PC-3 (cell line): ENCODE measurements around the gene TMPRSS3. TPM values are rescaled to one million over a fixed set of nuclear protein-coding genes. Genes with fewer than 3 reads are reported as not detected.

Experiments used
- ATAC-seq: fragments of 200-7000 bp; cut with Tn5 transposase; 2 replicates; pipeline ENCODE4 v1.9.1; 2020; ENCODE audit warnings: mild to moderate bottlenecking, moderate library complexity
- BruUV-seq: library from RNA; stranded (reverse); fragments of 400-500 nt; replicated peaks from 2 replicates; lab custom pipeline; 2021; lab: Mats Ljungman, UMichigan
- CTCF ChIA-PET: fragments of 300-600 bp; sonication (Branson Sonifier 250); formaldehyde crosslinking; loops from one replicate; lab custom pipeline; 2022; ENCODE audit warnings: antibody characterized with exemption; lab: Charles Lee
- POLR2A ChIA-PET: fragments of 300-600 bp; sonication (Branson Sonifier 250); formaldehyde crosslinking; loops from one replicate; lab custom pipeline; 2022; ENCODE audit warnings: antibody characterized with exemption; ENCODE audit not compliant: unreplicated experiment; lab: Charles Lee
- DNase-seq: peaks from one replicate; pipeline ENCODE4 v3.0.0-alpha.2; 2015
- H2AFZ ChIP-seq: fragments of 300-600 bp; sonication (generic); 2 replicates; pipeline ENCODE4 v1.6.0; 2016; ENCODE audit warnings: antibody characterized with exemption, low read length
- H3F3A ChIP-seq: fragments of 300-600 bp; sonication (generic); one replicate; pipeline ENCODE4 v1.6.0; 2017; ENCODE audit warnings: antibody characterized with exemption, low read length, control low read depth, mild to moderate bottlenecking; ENCODE audit not compliant: unreplicated experiment
- H3K27ac ChIP-seq: fragments of 300-600 bp; sonication (generic); 2 replicates; pipeline ENCODE4 v1.5.1; 2016; ENCODE audit warnings: mild to moderate bottlenecking, low read length
- H3K27me3 ChIP-seq: fragments of 300-600 bp; sonication (generic); 2 replicates; pipeline ENCODE4 v1.6.1; 2016; ENCODE audit warnings: low read length, mixed read lengths
- H3K36me3 ChIP-seq: fragments of 300-600 bp; sonication (generic); 2 replicates; pipeline ENCODE4 v1.6.1; 2016; ENCODE audit warnings: low read depth, mixed run types, low read length, mixed read lengths
- H3K4me1 ChIP-seq: fragments of 300-600 bp; sonication (generic); 2 replicates; pipeline ENCODE4 v1.5.1; 2016; ENCODE audit warnings: low read length; ENCODE audit not compliant: insufficient read depth
- H3K4me2 ChIP-seq: fragments of 300-600 bp; sonication (generic); 2 replicates; pipeline ENCODE4 v1.6.0; 2016; ENCODE audit warnings: low read length
- H3K4me3 ChIP-seq: fragments of 300-600 bp; sonication (generic); 2 replicates; pipeline ENCODE4 v1.5.1; 2016; ENCODE audit warnings: mild to moderate bottlenecking, low read length, mixed read lengths
- H3K79me2 ChIP-seq: fragments of 300-600 bp; sonication (generic); 2 replicates; pipeline ENCODE4 v1.6.1; 2017; ENCODE audit warnings: low read length, mixed read lengths
- H3K9ac ChIP-seq: fragments of 300-600 bp; sonication (generic); 2 replicates; pipeline ENCODE4 v1.6.0; 2016; ENCODE audit warnings: mild to moderate bottlenecking, low read length
- H3K9me2 ChIP-seq: fragments of 300-600 bp; sonication (generic); replicated peaks from 2 replicates; pipeline ENCODE4 v1.6.1; 2016; ENCODE audit warnings: mixed run types, low read length, mixed read lengths
- H3K9me3 ChIP-seq: fragments of 300-600 bp; sonication (generic); 2 replicates; pipeline ENCODE4 v1.6.1; 2016; ENCODE audit warnings: low read length, mixed read lengths
- H4K20me1 ChIP-seq: fragments of 300-600 bp; sonication (generic); 2 replicates; pipeline ENCODE4 v1.6.1; 2016; ENCODE audit warnings: low read length, mixed read lengths
- EZH2 ChIP-seq: fragments of 300-600 bp; sonication (generic); IDR thresholded peaks from one replicate; pipeline ENCODE4 v1.6.1; 2017; ENCODE audit warnings: antibody characterized with exemption, mild to moderate bottlenecking, low read length; ENCODE audit not compliant: unreplicated experiment
- EZH2phosphoT487 ChIP-seq: fragments of 300-600 bp; sonication (generic); IDR thresholded peaks from 2 replicates; pipeline ENCODE4 v1.6.1; 2018; ENCODE audit warnings: mild to moderate bottlenecking, antibody characterized with exemption, low read length, borderline replicate concordance
- intact Hi-C: fragments of 100-400 bp; cut with micrococcal nuclease; formaldehyde crosslinking; loops from 2 replicates; pipeline ENCODE4 v1.9.0; 2023
- total RNA-seq: library from RNA; depleted of rRNA; stranded (reverse); fragments of >200 nt; gene quantifications from 2 replicates; pipeline ENCODE4 v1.2.3, GENCODE V29; 2014
- TF ChIP-seq, protein P1 (sequence below): fragments of 300-600 bp; sonication (generic); conservative IDR thresholded peaks from 2 replicates; pipeline ENCODE4 v1.5.1; 2017; ENCODE audit warnings: antibody characterized with exemption, low read depth, mild to moderate bottlenecking, low read length

Gene TMPRSS3
- total RNA-seq, 1 experiment from 2014 or later = not detected

DNA sequence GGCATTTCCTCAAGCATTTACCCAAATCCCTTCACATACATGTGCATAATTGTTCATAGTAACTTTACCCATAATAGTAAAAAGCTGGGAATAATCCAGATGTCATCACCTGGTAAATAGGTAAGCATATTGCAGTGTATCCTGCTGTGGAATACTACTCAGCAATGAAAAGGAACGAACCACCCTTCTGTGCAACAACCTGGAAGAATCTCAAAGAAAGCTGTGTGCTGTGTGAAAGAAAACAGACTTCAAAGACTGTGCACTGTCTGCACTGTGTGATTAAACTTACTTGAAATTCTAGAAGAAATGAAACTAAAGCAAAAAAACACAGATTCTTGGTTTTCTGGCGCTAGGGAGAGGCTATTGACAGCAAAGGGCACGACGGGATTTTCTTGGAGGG lies 58.6 kb downstream of the TMPRSS3 start:
- POLR2A ChIA-PET = interaction anchor here (1.4 kb wide), 1 partner anchor 29 kb away, joined by 4 read pairs; the partner anchor contains the start of gene TFF1
- H3K9me2 ChIP-seq = no peaks in the 10 kb centered on the region
- no peak for DNase-seq
- H3K79me2 ChIP-seq = no peaks in the 10 kb centered on the region
- H3K9ac ChIP-seq = peak overlapping the region; percentile 77
- TF ChIP-seq, protein P1, sequence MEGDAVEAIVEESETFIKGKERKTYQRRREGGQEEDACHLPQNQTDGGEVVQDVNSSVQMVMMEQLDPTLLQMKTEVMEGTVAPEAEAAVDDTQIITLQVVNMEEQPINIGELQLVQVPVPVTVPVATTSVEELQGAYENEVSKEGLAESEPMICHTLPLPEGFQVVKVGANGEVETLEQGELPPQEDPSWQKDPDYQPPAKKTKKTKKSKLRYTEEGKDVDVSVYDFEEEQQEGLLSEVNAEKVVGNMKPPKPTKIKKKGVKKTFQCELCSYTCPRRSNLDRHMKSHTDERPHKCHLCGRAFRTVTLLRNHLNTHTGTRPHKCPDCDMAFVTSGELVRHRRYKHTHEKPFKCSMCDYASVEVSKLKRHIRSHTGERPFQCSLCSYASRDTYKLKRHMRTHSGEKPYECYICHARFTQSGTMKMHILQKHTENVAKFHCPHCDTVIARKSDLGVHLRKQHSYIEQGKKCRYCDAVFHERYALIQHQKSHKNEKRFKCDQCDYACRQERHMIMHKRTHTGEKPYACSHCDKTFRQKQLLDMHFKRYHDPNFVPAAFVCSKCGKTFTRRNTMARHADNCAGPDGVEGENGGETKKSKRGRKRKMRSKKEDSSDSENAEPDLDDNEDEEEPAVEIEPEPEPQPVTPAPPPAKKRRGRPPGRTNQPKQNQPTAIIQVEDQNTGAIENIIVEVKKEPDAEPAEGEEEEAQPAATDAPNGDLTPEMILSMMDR = no peak
- TF ChIP-seq EZH2 = no peak
- no peaks in the 10 kb centered on the region for H3K27me3 ChIP-seq
- H3F3A ChIP-seq = no peaks in the 10 kb centered on the region
- no peaks in the 10 kb centered on the region for H3K9me3 ChIP-seq
- no peaks in the 10 kb centered on the region for H3K36me3 ChIP-seq
- peak overlapping the region; percentile 41 for H3K4me3 ChIP-seq
- peaks cover 15% of the 10 kb centered on the region for H3K4me1 ChIP-seq
- BruUV-seq = no TSS peak
- intact Hi-C loops = no loop called here
- peak overlapping the region; percentile 66 for H2AFZ ChIP-seq
- H3K27ac ChIP-seq = peak overlapping the region; percentile 94
- ATAC-seq = no peak
- H4K20me1 ChIP-seq = no peaks in the 10 kb centered on the region
- CTCF ChIA-PET = interaction anchor here (1.0 to 1.6 kb wide), 4 partner anchors 12 to 30 kb away, joined by 3 to 18 read pairs (median 6); no protein-coding TSS in a partner anchor
- peak overlapping the region; percentile 69 for H3K4me2 ChIP-seq

DNA sequence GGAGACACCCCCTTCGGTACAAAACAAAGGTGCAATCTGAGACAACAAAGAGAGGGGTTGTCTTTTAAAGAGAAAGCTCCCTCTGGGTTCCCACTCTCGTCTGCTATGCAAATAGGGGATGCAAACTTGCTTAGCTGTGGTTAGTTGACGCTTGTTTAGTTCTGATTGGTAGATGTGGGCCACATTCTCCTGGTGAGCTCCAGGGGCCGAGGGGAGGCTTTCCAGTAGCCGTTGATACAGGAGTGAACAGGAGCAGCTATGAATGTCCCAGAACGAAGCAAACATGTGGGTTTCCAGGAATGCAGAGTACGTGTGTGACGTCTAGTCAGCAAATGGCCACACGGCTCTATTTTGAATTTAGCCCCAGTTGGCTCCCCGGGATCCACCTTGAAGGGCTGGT lies 59.8 kb downstream of the TMPRSS3 start:
- DNase-seq (no peak), ATAC-seq (no peak)
- Histone ChIP-seq H3K4me2 (no peak overlapping the region), H3K36me3 (no peaks in the 10 kb centered on the region), H2AFZ (no peak overlapping the region), H3K79me2 (no peaks in the 10 kb centered on the region), H4K20me1 (no peaks in the 10 kb centered on the region), H3K9ac (no peak overlapping the region), H3K27ac (no peak overlapping the region), H3K4me1 (peaks cover 15% of the 10 kb centered on the region), H3K9me3 (no peaks in the 10 kb centered on the region), H3K27me3 (no peaks in the 10 kb centered on the region), H3F3A (no peaks in the 10 kb centered on the region), H3K9me2 (no peaks in the 10 kb centered on the region), H3K4me3 (no peak overlapping the region)
- intact Hi-C loops = no loop called here
- ChIA-PET CTCF (interaction anchor here (0.8 kb wide), 1 partner anchor 25 kb away, joined by 4 read pairs; no protein-coding TSS in a partner anchor), POLR2A (no interaction called here)
- BruUV-seq = no TSS peak
- TF ChIP-seq EZH2 (no peak), EZH2phosphoT487 (no peak)
- TF ChIP-seq, protein P1 = no peak

DNA sequence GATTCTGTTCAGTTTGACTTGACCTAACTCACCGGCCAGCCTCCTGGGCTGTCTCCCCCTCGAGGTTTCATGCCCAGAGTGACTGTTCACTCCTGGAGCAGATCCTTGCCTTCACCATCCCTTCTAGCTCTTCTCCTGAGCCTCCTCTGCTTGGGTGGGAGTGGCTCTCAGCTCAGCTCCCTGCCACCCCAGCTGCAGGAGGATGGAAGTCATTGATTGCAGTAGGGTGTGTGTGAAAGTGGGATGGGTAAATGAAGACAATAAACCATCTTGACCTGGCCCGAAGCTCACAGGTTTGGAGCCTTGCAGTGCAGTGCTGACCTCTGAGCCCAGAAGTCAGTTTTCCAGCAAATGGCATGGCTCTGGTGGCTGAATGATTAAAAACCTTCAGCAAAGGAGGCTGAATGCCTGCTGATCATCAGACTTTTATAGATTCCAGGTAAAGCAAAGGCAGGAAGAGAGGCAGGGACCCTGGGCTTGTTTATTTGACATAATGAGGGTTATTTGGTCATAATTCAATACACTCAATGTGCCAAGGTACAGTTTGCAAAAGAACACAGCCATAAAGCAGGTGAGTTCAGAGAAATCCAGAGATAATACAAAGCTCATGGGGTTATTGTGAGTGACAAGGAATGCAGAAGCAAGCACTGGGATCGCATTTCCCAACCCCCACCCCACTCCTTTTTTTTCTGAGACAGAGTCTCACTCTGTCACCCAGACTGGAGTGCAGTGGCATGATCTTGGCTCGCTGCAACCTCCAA lies 63.1 kb downstream of the TMPRSS3 start:
- Histone ChIP-seq H3K4me1 (peaks cover 4% of the 10 kb centered on the region), H3K27me3 (no peaks in the 10 kb centered on the region), H3K4me2 (no peak overlapping the region), H3K4me3 (no peak overlapping the region), H2AFZ (no peak overlapping the region), H3K27ac (no peak overlapping the region), H3K9ac (no peak overlapping the region), H3K9me3 (no peaks in the 10 kb centered on the region), H3F3A (no peaks in the 10 kb centered on the region), H3K9me2 (no peaks in the 10 kb centered on the region), H4K20me1 (no peaks in the 10 kb centered on the region), H3K36me3 (no peaks in the 10 kb centered on the region), H3K79me2 (no peaks in the 10 kb centered on the region)
- DNase-seq (no peak), ATAC-seq (no peak)
- ChIA-PET POLR2A (no interaction called here), CTCF (interaction anchor here (0.6 kb wide), 1 partner anchor 23 kb away, joined by 7 read pairs; no protein-coding TSS in a partner anchor)
- TF ChIP-seq, protein P1 = no peak
- TF ChIP-seq EZH2phosphoT487 (no peak), EZH2 (no peak)
- intact Hi-C loops = no loop called here
- BruUV-seq = no TSS peak
